Gastroesophageal sphincter (tissue), 4 donors: ENCODE measurements around the gene ATP8A1. TPM values are rescaled to one million over a fixed set of nuclear protein-coding genes. Genes with fewer than 3 reads are reported as not detected.

Source experiments
- ATAC-seq: fragments of 150-250 bp; one replicate; pipeline ENCODE4 v1.9.1; 2016; ENCODE audit warnings: mild to moderate bottlenecking, moderate library complexity
- H3K27ac ChIP-seq, 4 donors: fragments of 200-600 bp; sonication (generic) in 3 of 4; 1 replicate in 3 of 4; 2 replicates in 1 of 4; pipeline ENCODE4 v1.5.1; 2016 to 2019
- H3K27me3 ChIP-seq: fragments of 200-600 bp; sonication (generic); one replicate; pipeline ENCODE4 v1.5.1; 2019
- H3K36me3 ChIP-seq, 2 donors: fragments of 200-600 bp; sonication (generic); one replicate each; pipeline ENCODE4 v1.5.1; 2019; ENCODE audit warnings: control low read depth in 1 of 2
- H3K4me1 ChIP-seq, 3 donors: fragments of 200-600 bp; sonication (generic); 1 replicate in 2 of 3; 2 replicates in 1 of 3; pipeline ENCODE4 v1.5.1; 2016 to 2019; ENCODE audit warnings: control low read depth in 2 of 3
- H3K4me3 ChIP-seq, 2 donors: fragments of 200-600 bp; sonication (generic); one replicate each; pipeline ENCODE4 v1.5.1; 2019; ENCODE audit warnings: mild to moderate bottlenecking in 1 of 2, moderate library complexity in 1 of 2
- H3K9me3 ChIP-seq, 3 donors: fragments of 200-600 bp; sonication (generic); one replicate each; pipeline ENCODE4 v1.5.1; 2017 to 2019; ENCODE audit warnings: control low read depth in 2 of 3
- EP300 ChIP-seq: sonication (generic); formaldehyde crosslinking; IDR thresholded peaks from one replicate; pipeline ENCODE4 v1.6.1; 2017; ENCODE audit warnings: antibody characterized with exemption, mild to moderate bottlenecking
- POLR2A ChIP-seq, 2 donors: fragments of 450-650 bp; IDR thresholded peaks; one replicate each; pipeline ENCODE4 v1.6.1; 2017; ENCODE audit warnings: antibody characterized with exemption in 2 of 2, mild to moderate bottlenecking in 2 of 2, moderate library complexity in 1 of 2
- POLR2AphosphoS5 ChIP-seq: sonication (generic); formaldehyde crosslinking; IDR thresholded peaks from one replicate; pipeline ENCODE4 v1.6.1; 2017; ENCODE audit warnings: antibody characterized with exemption
- WGBS, 2 donors: methylation state at CpG; one replicate each; pipeline ENCODE4 v1.1.5; 2018; ENCODE audit warnings: low coverage in 1 of 2; 5-methylcytosine and 5-hydroxymethylcytosine counted together
- total RNA-seq, 4 donors: library from RNA; depleted of rRNA; stranded (reverse); fragments of >200 nt; gene quantifications; one replicate each; pipeline ENCODE4 v1.1.0, GENCODE V29; 2016
- TF ChIP-seq, protein P1 (sequence below), 4 experiments: fragments of 200-600 bp in 2 of 4; fragments of 450-650 bp in 2 of 4; sonication (generic) in 1 of 4; IDR thresholded peaks; one replicate each; pipeline ENCODE4 v1.5.1; 2017 to 2019; ENCODE audit warnings: antibody characterized with exemption in 4 of 4, mild to moderate bottlenecking in 2 of 4, moderate library complexity in 2 of 4

The ATP8A1 gene
- total RNA-seq, 4 donors from 2014 or later = 5.6 to 21.9 (median 8.9) TPM

GRCh38 chr4:42672359-42673081 lies 15.6 kb upstream of the ATP8A1 start:
- H3K27ac ChIP-seq = no peak overlapping the region
- no peak for ATAC-seq
- 58 to 67% methylated on average over 2 of the region's 2 CpGs for WGBS, 2 donors
- peaks cover 0 to 7% (median 0%) of the 10 kb centered on the region in 3 donors for H3K4me1 ChIP-seq
- H3K9me3 ChIP-seq = no peaks in the 10 kb centered on the region
- no peaks in the 10 kb centered on the region for H3K36me3 ChIP-seq
- H3K4me3 ChIP-seq = no peak overlapping the region
- peaks cover 14% of the 10 kb centered on the region for H3K27me3 ChIP-seq
- TF ChIP-seq, protein P1, sequence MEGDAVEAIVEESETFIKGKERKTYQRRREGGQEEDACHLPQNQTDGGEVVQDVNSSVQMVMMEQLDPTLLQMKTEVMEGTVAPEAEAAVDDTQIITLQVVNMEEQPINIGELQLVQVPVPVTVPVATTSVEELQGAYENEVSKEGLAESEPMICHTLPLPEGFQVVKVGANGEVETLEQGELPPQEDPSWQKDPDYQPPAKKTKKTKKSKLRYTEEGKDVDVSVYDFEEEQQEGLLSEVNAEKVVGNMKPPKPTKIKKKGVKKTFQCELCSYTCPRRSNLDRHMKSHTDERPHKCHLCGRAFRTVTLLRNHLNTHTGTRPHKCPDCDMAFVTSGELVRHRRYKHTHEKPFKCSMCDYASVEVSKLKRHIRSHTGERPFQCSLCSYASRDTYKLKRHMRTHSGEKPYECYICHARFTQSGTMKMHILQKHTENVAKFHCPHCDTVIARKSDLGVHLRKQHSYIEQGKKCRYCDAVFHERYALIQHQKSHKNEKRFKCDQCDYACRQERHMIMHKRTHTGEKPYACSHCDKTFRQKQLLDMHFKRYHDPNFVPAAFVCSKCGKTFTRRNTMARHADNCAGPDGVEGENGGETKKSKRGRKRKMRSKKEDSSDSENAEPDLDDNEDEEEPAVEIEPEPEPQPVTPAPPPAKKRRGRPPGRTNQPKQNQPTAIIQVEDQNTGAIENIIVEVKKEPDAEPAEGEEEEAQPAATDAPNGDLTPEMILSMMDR (IDR thresholded peaks at IDR 0.05) = no peak
- TF ChIP-seq POLR2AphosphoS5 = no peak
- no peak for TF ChIP-seq POLR2A (IDR thresholded peaks at IDR 0.05)
- TF ChIP-seq EP300 = no peak

DNA sequence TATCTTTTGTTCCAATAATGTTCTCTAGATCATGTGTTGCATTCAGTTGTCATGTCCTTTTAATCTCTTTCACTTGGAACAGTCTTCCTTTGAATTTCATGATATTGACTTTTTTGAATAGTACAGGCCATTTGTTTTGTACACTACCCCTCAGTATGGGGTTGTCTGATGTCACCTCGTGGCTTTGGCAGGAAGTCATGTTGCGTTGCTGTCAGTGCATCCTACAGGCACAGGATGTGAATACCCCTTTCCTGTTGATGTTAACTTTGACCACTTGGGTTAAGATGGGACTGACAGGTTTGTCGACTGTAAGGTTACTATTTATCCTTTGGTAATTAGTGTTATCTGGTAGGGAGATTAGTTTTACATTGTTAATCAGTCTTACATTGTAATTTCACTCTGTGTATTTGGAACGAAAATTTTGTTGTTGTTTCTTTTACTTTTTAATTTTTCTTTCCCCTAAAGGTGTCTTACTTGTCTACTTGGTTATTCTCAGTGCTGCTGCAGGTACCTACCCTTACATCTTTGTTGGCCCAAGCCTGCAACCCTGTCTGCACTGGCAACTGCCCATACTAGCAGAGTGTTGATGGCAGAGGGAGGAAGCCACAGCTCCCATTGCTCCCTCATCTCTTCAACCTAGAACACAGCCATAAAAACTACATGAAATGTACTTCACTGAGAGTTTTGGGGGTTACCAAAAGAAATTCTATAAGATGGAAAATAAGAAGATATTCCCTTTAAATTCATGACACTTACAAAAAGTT lies 14.7 kb upstream of the ATP8A1 start:
- no peak overlapping the region for H3K27ac ChIP-seq
- TF ChIP-seq, protein P1 (IDR thresholded peaks at IDR 0.05) = no peak
- TF ChIP-seq EP300 (no peak), POLR2A (IDR thresholded peaks at IDR 0.05) (no peak), POLR2AphosphoS5 (no peak)
- H3K9me3 ChIP-seq = no peaks in the 10 kb centered on the region
- no peak for ATAC-seq
- no peak overlapping the region for H3K4me3 ChIP-seq
- H3K27me3 ChIP-seq = peaks cover 18% of the 10 kb centered on the region
- H3K36me3 ChIP-seq = no peaks in the 10 kb centered on the region
- WGBS, 2 donors = 34 to 46% methylated on average over 2 to 4 of the region's 4 CpGs
- peaks cover 0 to 7% (median 0%) of the 10 kb centered on the region in 3 donors for H3K4me1 ChIP-seq

DNA sequence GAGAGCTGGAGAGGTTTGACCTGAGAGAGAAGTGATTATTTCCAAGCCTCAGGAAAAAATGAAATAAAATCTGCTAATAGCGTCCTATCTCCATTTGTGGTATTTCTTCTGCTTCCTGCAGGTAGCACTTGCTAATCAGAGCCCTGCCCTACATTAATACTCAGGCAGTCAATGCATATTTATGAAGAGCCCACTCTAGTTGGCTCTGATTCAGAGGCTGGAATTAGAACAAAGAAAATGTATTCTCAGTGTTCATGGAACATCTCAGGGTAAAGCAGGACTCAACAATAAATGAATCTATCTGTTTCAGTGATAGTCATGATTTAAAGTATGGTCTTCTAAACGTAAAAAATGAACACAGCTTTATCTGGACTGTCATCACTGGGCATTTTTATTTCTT lies 1.4 kb upstream of the ATP8A1 start:
- WGBS, 2 donors = 53 to 73% methylated on average over 2 of the region's 2 CpGs
- Histone ChIP-seq H3K4me1 (peaks cover 0 to 41% (median 11%) of the 10 kb centered on the region in 3 donors), H3K4me3 (no peak overlapping the region), H3K27me3 (no peaks in the 10 kb centered on the region), H3K9me3 (no peaks in the 10 kb centered on the region), H3K27ac (peak overlapping the region; percentile 7 to 87 (median 80)), H3K36me3 (no peaks in the 10 kb centered on the region)
- TF ChIP-seq EP300 (no peak), POLR2AphosphoS5 (no peak), POLR2A (IDR thresholded peaks at IDR 0.05) (no peak)
- no peak for ATAC-seq

GRCh38 chr4:42656679-42656943 lies 294 bp downstream of the ATP8A1 start:
- Histone ChIP-seq H3K27ac (peak overlapping the region in 3 of 4 donors; percentile 86 to 87 (median 86)), H3K27me3 (no peaks in the 10 kb centered on the region), H3K36me3 (no peaks in the 10 kb centered on the region), H3K4me1 (peaks cover 0 to 41% (median 11%) of the 10 kb centered on the region in 3 donors), H3K4me3 (peak overlapping the region; percentile 61 to 93), H3K9me3 (no peaks in the 10 kb centered on the region)
- TF ChIP-seq EP300 = no peak
- no peak for TF ChIP-seq POLR2AphosphoS5
- TF ChIP-seq, protein P1 (IDR thresholded peaks at IDR 0.05) = no peak
- no peak for TF ChIP-seq POLR2A (IDR thresholded peaks at IDR 0.05)
- no CpG with 5 or more reads among the region's 31 CpGs for WGBS, 2 donors
- no peak for ATAC-seq

- Histone ChIP-seq H3K27me3 (no peaks in the 10 kb centered on the region), H3K9me3 (no peaks in the 10 kb centered on the region), H3K4me3 (peak overlapping the region; percentile 61 to 93), H3K4me1 (peaks cover 0 to 41% (median 11%) of the 10 kb centered on the region in 3 donors), H3K36me3 (no peaks in the 10 kb centered on the region), H3K27ac (peak overlapping the region in 3 of 4 donors; percentile 86 to 87 (median 86))
- WGBS, 2 donors = 0 to 3% methylated on average over 3 to 23 of the region's 39 CpGs
- peak; percentile 9 for ATAC-seq
- TF ChIP-seq POLR2AphosphoS5 (no peak), POLR2A (IDR thresholded peaks at IDR 0.05) (no peak), EP300 (no peak)
- TF ChIP-seq, protein P1 (IDR thresholded peaks at IDR 0.05) = no peak
Observed at GRCh38 chr4:42655921-42656678, 805 bp downstream of the ATP8A1 start.
